Mesenteric fat pad (tissue), 1 donor: Measurements from ENCODE around the gene MAPK12. TPM values are rescaled to one million over a fixed set of nuclear protein-coding genes. Genes with fewer than 3 reads are reported as not detected.

Experiments used
- total RNA-seq: library from RNA; stranded (reverse); fragmentation: NEBNext Ultra II Directional; extraction: Animal tissue kit (Norgen Biotek cat#: 25700); gene quantifications from one replicate; pipeline ENCODE4 v1.2.1, GENCODE V29; 2021
- donor health status: DM: yes; HTN: yes; CAD: no.

MAPK12 gene
- total RNA-seq, 1 donor from 2014 or later: 20.0 TPM

Other genes with a start within 250 kb of the MAPK12 start
- gene IL17REL, start 248.9 kb downstream of the MAPK12 start, total RNA-seq: not detected
- gene TTLL8, start 203.4 kb downstream of the MAPK12 start, total RNA-seq: not detected
- gene MLC1, start 176.3 kb downstream of the MAPK12 start, total RNA-seq: 0.26 TPM
- 0.87 TPM for gene MOV10L1, start 171.7 kb downstream of the MAPK12 start, total RNA-seq
- gene PANX2, start 91.0 kb downstream of the MAPK12 start, total RNA-seq: 1.9 TPM
- gene TRABD, start 75.8 kb downstream of the MAPK12 start, total RNA-seq: 42.3 TPM
- 23.8 TPM for gene SELENOO, start 60.7 kb downstream of the MAPK12 start, total RNA-seq
- gene TUBGCP6, start 16.7 kb downstream of the MAPK12 start, total RNA-seq: 27.6 TPM
- 24.4 TPM for gene HDAC10, start 10.4 kb downstream of the MAPK12 start, total RNA-seq
- 24.2 TPM for gene MAPK11, start 8.7 kb upstream of the MAPK12 start, total RNA-seq
- gene PLXNB2, start 46.0 kb upstream of the MAPK12 start, total RNA-seq: 108 TPM
- 2.2 TPM for gene DENND6B, start 65.3 kb upstream of the MAPK12 start, total RNA-seq
- 45.3 TPM for gene PPP6R2, start 81.6 kb upstream of the MAPK12 start, total RNA-seq
- 74.3 TPM for gene SBF1, start 213.4 kb upstream of the MAPK12 start, total RNA-seq
- 0.42 TPM for gene ADM2, start 219.9 kb upstream of the MAPK12 start, total RNA-seq
- not detected for gene MIOX, start 225.2 kb upstream of the MAPK12 start, total RNA-seq
- gene LMF2, start 246.0 kb upstream of the MAPK12 start, total RNA-seq: 57.1 TPM
- 25.0 TPM for gene NCAPH2, start 246.5 kb upstream of the MAPK12 start, total RNA-seq